Duodenal mucosa (tissue), 2 donors: ENCODE results near the gene KIF5C.

ENCODE experiments used
- H3K27ac ChIP-seq: one replicate; pipeline ENCODE4 v1.7.0; 2013; ENCODE audit warnings: low read depth, low read length
- H3K27me3 ChIP-seq, 2 donors: one replicate each; pipeline ENCODE4 v1.7.0; 2013; ENCODE audit warnings: low read length in 2 of 2, control low read depth in 1 of 2; ENCODE audit not compliant: insufficient read depth in 2 of 2, control insufficient read depth in 1 of 2
- H3K36me3 ChIP-seq, 2 donors: one replicate each; pipeline ENCODE4 v1.7.0; 2013; ENCODE audit warnings: low read length in 2 of 2, control low read depth in 1 of 2; ENCODE audit not compliant: insufficient read depth in 2 of 2, control insufficient read depth in 1 of 2
- H3K4me1 ChIP-seq, 2 donors: one replicate each; pipeline ENCODE4 v1.7.0; 2013; ENCODE audit warnings: low read length in 2 of 2, control low read depth in 1 of 2; ENCODE audit not compliant: insufficient read depth in 2 of 2, control insufficient read depth in 1 of 2
- H3K4me3 ChIP-seq, 2 donors: one replicate each; pipeline ENCODE4 v1.7.0; 2013; ENCODE audit warnings: low read length in 2 of 2, low read depth in 1 of 2
- H3K9ac ChIP-seq, 2 donors: one replicate each; pipeline ENCODE4 v1.7.0; 2013; ENCODE audit warnings: low read length in 2 of 2, low read depth in 1 of 2
- H3K9me3 ChIP-seq, 2 donors: one replicate each; pipeline ENCODE4 v1.7.0; 2013; ENCODE audit warnings: low read length in 2 of 2, control low read depth in 1 of 2; ENCODE audit not compliant: control insufficient read depth in 1 of 2

Gene KIF5C

GRCh38 chr2:148993351-148993750, 118.3 kb downstream of the KIF5C start:
- Histone ChIP-seq H3K27ac (no peak overlapping the region), H3K4me1 (no peaks in the 10 kb centered on the region), H3K4me3 (no peak overlapping the region), H3K27me3 (no peaks in the 10 kb centered on the region), H3K9ac (no peak overlapping the region), H3K9me3 (no peaks in the 10 kb centered on the region), H3K36me3 (no peaks in the 10 kb centered on the region)

- Histone ChIP-seq H3K9ac (no peak overlapping the region), H3K27me3 (no peaks in the 10 kb centered on the region), H3K4me3 (no peak overlapping the region), H3K4me1 (no peaks in the 10 kb centered on the region), H3K9me3 (no peaks in the 10 kb centered on the region), H3K27ac (no peak overlapping the region), H3K36me3 (no peaks in the 10 kb centered on the region)
These were observed 119.3 kb downstream of the KIF5C start for GRCh38 chr2:148994341-148994740.

DNA sequence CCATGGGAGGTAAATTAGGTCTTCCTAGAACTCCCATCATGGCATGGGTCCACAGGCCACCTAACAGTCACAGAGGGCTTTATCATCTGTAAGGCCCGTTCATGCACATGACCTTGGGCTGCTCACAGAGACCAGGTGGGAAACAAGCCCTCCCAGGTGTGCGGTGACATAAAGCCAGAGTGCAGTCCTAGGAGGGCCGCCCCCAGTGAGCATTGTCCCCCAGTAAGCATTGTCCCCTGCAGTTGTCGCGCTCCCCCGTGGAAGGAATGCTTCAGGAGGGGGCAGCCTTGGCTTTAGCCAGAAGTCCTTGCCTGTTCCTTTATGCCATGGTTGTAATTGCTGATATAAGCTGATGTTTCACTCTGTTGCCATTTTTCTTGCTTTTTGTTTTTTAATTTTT, 121.8 kb downstream of the KIF5C start:
- Histone ChIP-seq H3K9ac (no peak overlapping the region), H3K9me3 (no peaks in the 10 kb centered on the region), H3K4me3 (no peak overlapping the region), H3K27ac (no peak overlapping the region), H3K27me3 (no peaks in the 10 kb centered on the region), H3K36me3 (no peaks in the 10 kb centered on the region), H3K4me1 (peaks cover 0 to 8% of the 10 kb centered on the region in 2 donors)

GRCh38 chr2:148998165-148998830, 123.3 kb downstream of the KIF5C start:
- Histone ChIP-seq H3K4me1 (peaks cover 0 to 8% of the 10 kb centered on the region in 2 donors), H3K27me3 (no peaks in the 10 kb centered on the region), H3K4me3 (no peak overlapping the region), H3K27ac (no peak overlapping the region), H3K9ac (no peak overlapping the region), H3K36me3 (no peaks in the 10 kb centered on the region), H3K9me3 (no peaks in the 10 kb centered on the region)

GRCh38 chr2:148998831-148999200, 123.8 kb downstream of the KIF5C start:
- H3K4me3 ChIP-seq = no peak overlapping the region
- peaks cover 0 to 8% of the 10 kb centered on the region in 2 donors for H3K4me1 ChIP-seq
- no peaks in the 10 kb centered on the region for H3K9me3 ChIP-seq
- H3K9ac ChIP-seq = no peak overlapping the region
- H3K36me3 ChIP-seq = no peaks in the 10 kb centered on the region
- no peak overlapping the region for H3K27ac ChIP-seq
- H3K27me3 ChIP-seq = no peaks in the 10 kb centered on the region

DNA sequence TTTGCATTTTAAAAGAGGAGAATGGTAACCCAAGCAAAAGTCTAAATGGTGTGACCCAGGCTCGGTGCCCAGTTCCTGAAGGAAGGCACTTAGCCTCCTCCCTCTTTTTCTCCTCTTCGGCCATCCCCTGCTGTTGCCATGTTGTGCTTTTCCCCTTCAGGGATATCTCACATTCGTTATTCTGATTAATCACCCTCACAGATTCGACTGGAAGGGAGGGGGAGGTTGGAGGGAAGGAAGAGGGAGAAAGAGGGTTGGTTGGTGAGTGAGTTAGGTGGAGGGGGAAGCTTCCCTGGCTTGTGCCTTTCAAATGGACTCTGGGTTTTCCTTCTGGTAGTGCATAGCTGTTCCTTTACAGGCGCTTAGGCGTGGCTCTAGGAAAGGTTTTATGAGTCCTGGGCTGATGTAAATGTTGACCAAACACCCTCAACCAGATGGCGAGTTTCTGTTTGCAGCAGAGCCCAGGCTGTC, 124.5 kb downstream of the KIF5C start:
- Histone ChIP-seq H3K36me3 (no peaks in the 10 kb centered on the region), H3K4me3 (no peak overlapping the region), H3K4me1 (peaks cover 0 to 8% of the 10 kb centered on the region in 2 donors), H3K27ac (no peak overlapping the region), H3K9me3 (no peaks in the 10 kb centered on the region), H3K9ac (no peak overlapping the region), H3K27me3 (no peaks in the 10 kb centered on the region)

- Histone ChIP-seq H3K36me3 (no peaks in the 10 kb centered on the region), H3K4me1 (peaks cover 0 to 8% of the 10 kb centered on the region in 2 donors), H3K27me3 (no peaks in the 10 kb centered on the region), H3K9ac (no peak overlapping the region), H3K9me3 (no peaks in the 10 kb centered on the region), H3K4me3 (no peak overlapping the region), H3K27ac (no peak overlapping the region)
These were observed 125.3 kb downstream of the KIF5C start for GRCh38 chr2:149000158-149000938.

DNA sequence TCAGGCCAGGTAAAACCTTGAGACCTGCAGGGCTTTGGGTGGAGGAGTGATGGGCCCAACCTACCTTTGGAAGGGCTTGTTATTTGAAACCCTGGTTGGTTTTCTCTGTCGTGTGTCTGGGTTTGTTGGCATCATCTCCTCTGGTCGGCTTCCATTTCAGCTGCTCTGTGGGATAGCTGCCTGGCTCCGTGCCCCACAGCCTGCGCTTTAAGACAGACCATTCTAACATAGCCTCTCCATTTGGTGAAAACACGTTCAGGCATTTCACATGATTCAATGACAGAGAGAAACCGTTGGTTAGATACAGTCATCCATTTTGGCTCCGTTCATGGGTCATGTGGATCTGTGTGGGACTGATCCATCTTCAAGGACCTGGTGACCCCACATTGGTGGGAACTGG, 126.5 kb downstream of the KIF5C start:
- H3K4me3 ChIP-seq = no peak overlapping the region
- no peaks in the 10 kb centered on the region for H3K9me3 ChIP-seq
- no peak overlapping the region for H3K27ac ChIP-seq
- peaks cover 0 to 8% of the 10 kb centered on the region in 2 donors for H3K4me1 ChIP-seq
- H3K36me3 ChIP-seq = no peaks in the 10 kb centered on the region
- H3K9ac ChIP-seq = no peak overlapping the region
- no peaks in the 10 kb centered on the region for H3K27me3 ChIP-seq

DNA sequence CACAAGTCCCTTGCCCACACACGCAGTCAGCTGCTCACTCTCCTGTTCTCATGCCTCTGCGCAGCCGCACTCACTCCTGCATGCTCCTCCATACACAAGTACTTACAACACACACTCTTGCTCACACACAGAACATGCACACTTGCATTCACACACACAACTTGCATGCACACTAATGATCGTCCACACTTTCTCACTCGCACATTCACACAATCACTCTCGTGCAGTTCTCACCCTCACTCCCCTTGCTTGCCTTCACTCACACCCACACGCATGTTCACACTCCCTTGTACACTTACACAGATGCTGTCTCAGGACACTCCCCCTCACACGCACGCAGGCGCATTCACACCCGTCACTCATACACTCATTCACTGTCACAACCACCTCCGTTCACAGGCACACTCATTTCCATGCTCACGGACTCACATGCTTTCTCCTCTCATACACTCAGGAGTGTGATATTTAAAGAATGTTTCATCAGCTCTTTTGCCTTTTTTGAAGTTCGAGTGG, 127.4 kb downstream of the KIF5C start:
- Histone ChIP-seq H3K36me3 (no peaks in the 10 kb centered on the region), H3K4me1 (peaks cover 0 to 8% of the 10 kb centered on the region in 2 donors), H3K9me3 (no peaks in the 10 kb centered on the region), H3K27me3 (no peaks in the 10 kb centered on the region), H3K9ac (no peak overlapping the region), H3K27ac (no peak overlapping the region), H3K4me3 (no peak overlapping the region)
